ENCODE data around the gene FNTB. TPM values are rescaled to one million over a fixed set of nuclear protein-coding genes. Genes with fewer than 3 reads are reported as not detected.

Gene FNTB
- total and polyA plus RNA-seq, 2 of the 8 experiments (the other 6 are each of a cell fraction or from before 2014, with no cell fraction given), result 16.0 to 20.7 TPM

- H2BK20ac ChIP-seq (ENCODE audit: low read length), result no peak overlapping the region
- H3K14ac ChIP-seq (ENCODE audit: insufficient read length), result no peak overlapping the region
- H3K36me3 ChIP-seq (ENCODE audit: control insufficient read depth in 2 of 4, insufficient read depth in 4 of 4, low read length in 3 of 4), result peaks cover 5 to 30% (median 12%) of the 10 kb centered on the region in 4 experiments; a peak in 4 of 8 replicates
- H3K18ac ChIP-seq (ENCODE audit: extremely low read depth, low read length), result no peak overlapping the region
- FAIRE-seq (peak; percentile 90), DNase-seq (ENCODE audit: low read depth in 1 of 2, low spot score in 2 of 2) (no peak)
- no peak overlapping the region for H3K4ac ChIP-seq (replicated peaks; ENCODE audit: insufficient read length, low read depth, low read length)
- H4K91ac ChIP-seq (replicated peaks; ENCODE audit: insufficient read length, low read length), result no peak overlapping the region
- H3K9ac ChIP-seq (replicated peaks in 1 of 4; ENCODE audit: extremely low read depth in 1 of 4, low read depth in 3 of 4, low read length in 3 of 4), result no peak overlapping the region
- no peaks in the 10 kb centered on the region for H3K9me3 ChIP-seq (ENCODE audit: insufficient read depth in 2 of 2, low read depth in 1 of 2, low read length in 1 of 2)
- H3K79me2 ChIP-seq (ENCODE audit: control insufficient read depth in 1 of 2, insufficient read depth in 2 of 2, low read length in 2 of 2), result no peaks in the 10 kb centered on the region
- ChIA-PET POLR2A (ENCODE audit: partially characterized antibody) (interaction anchor here (0.8 to 2.2 kb wide), 4 partner anchors 8 to 38 kb away, joined by 3 to 9 read pairs (median 4); partner anchors contain the start of gene CHURC1), CTCF (ENCODE audit: partially characterized antibody) (interaction anchor here (0.7 to 3.8 kb wide), 29 partner anchors 8 to 177 kb away, joined by 3 to 25 read pairs (median 5); partner anchors contain the start of gene GPX2)
- H3K4me3 ChIP-seq (ENCODE audit: extremely low read depth in 1 of 4, insufficient read depth in 2 of 4, low read depth in 3 of 4, low read length in 4 of 4), result no peak overlapping the region
- H3K56ac ChIP-seq (replicated peaks; ENCODE audit: insufficient read length, low read depth, low read length), result no peak overlapping the region
- no peak overlapping the region for H3K4me2 ChIP-seq (ENCODE audit: insufficient read depth in 1 of 2, low read depth in 2 of 2, low read length in 2 of 2)
- H3K27me3 ChIP-seq (replicated peaks in 1 of 4; ENCODE audit: control insufficient read depth in 3 of 4, extremely low read depth in 1 of 4, insufficient read depth in 3 of 4, low read length in 3 of 4), result no peaks in the 10 kb centered on the region
- 0 out of 2 replicates have a peak overlapping the region, but pooled peaks have one; percentile 43 for H2BK12ac ChIP-seq (ENCODE audit: low read depth, low read length)
- no peak overlapping the region for H3K27ac ChIP-seq (ENCODE audit: low read depth, low read length)
- no peak overlapping the region for H2AK5ac ChIP-seq (ENCODE audit: low read depth, low read length)
- H4K8ac ChIP-seq (ENCODE audit: extremely low read depth, insufficient read depth, low read length), result no peak overlapping the region
- H3K79me1 ChIP-seq (ENCODE audit: low read depth, low read length), result no peaks in the 10 kb centered on the region
- H2BK5ac ChIP-seq (ENCODE audit: low read depth, low read length), result no peak overlapping the region
- 86% methylated on average over 7 of the region's 7 CpGs; no CpG with 5 or more reads in 1 of the 2 experiments for WGBS, 2 experiments (ENCODE audit: extremely low coverage in 1 of 2, insufficient coverage in 1 of 2, insufficient read length in 1 of 2, insufficient replicate concordance in 2 of 2, low coverage in 1 of 2, low lambda C conversion rate in 2 of 2, missing lambda C conversion rate in 1 of 2)
- H2BK120ac ChIP-seq (replicated peaks; ENCODE audit: low read depth, low read length), result no peak overlapping the region
- no peak overlapping the region for H2AFZ ChIP-seq (ENCODE audit: low read length)
- H3K23me2 ChIP-seq (ENCODE audit: low read depth, low read length), result no peaks in the 10 kb centered on the region
- H3K4me1 ChIP-seq (replicated peaks in 1 of 4; ENCODE audit: control insufficient read depth in 3 of 4, insufficient read depth in 4 of 4, low read length in 3 of 4), result peaks cover 5 to 16% (median 15%) of the 10 kb centered on the region in 4 experiments; a peak in 6 of 7 replicates
- no peak overlapping the region for H2BK15ac ChIP-seq (ENCODE audit: low read length)
- no peak overlapping the region for H3K23ac ChIP-seq (ENCODE audit: insufficient read length)
- no peak overlapping the region for H4K5ac ChIP-seq (ENCODE audit: insufficient read length, low read depth, low read length)
- peaks cover 0 to 2% of the 10 kb centered on the region in 2 experiments for H4K20me1 ChIP-seq (replicated peaks in 1 of 2; ENCODE audit: control insufficient read depth in 1 of 2, insufficient read depth in 2 of 2, low read length in 2 of 2)
- TF ChIP-seq E2F6 (IDR thresholded peaks at IDR 0.05) (no peak), NRF1 (IDR thresholded peaks at IDR 0.05; ENCODE audit: low read depth, low read length) (no peak), SIRT6 (IDR thresholded peaks at IDR 0.05; ENCODE audit: low read length) (no peak), ATF3 (IDR thresholded peaks at IDR 0.05; ENCODE audit: insufficient read depth, low read depth, low read length) (no peak), CEBPB (IDR thresholded peaks at IDR 0.05; ENCODE audit: low read depth, low read length) (no peak), KDM1A (IDR thresholded peaks at IDR 0.05; ENCODE audit: borderline replicate concordance, low read length) (no peak), CTCF (IDR thresholded peaks at IDR 0.05; ENCODE audit: control extremely low read depth in 1 of 3, insufficient read depth in 1 of 3, low read depth in 1 of 3, low read length in 3 of 3) (peak; percentile 46 to 69 (median 53)), NANOG (IDR thresholded peaks at IDR 0.05; ENCODE audit: insufficient read depth, low read depth, low read length, poor library complexity, severe bottlenecking) (no peak)
Measured at GRCh38 chr14:64952598-64953309, 33.9 kb upstream of the FNTB start.
